K562 (cell line): ENCODE data around the gene SERINC5. TPM values are rescaled to one million over a fixed set of nuclear protein-coding genes. Genes with fewer than 3 reads are reported as not detected.
"Not testable (repeated sequence)": the region's sequence is repeated elsewhere in the genome, so short reads cannot be mapped to it uniquely, and the experiment has no call there.

ENCODE experiments used
- ATAC-seq: fragments of 200-7000 bp; cut with Tn5 transposase; 3 replicates; pipeline ENCODE4 v1.9.1; 2020; ENCODE audit warnings: moderate library complexity
- BruUV-seq: library from RNA; stranded (reverse); fragments of 400-500 nt; replicated peaks from 2 replicates; lab custom pipeline; 2021; lab: Mats Ljungman, UMichigan
- CTCF ChIA-PET: fragments of 300-600 bp; formaldehyde crosslinking; extraction: SDS; loops from one replicate; lab custom pipeline; 2021; ENCODE audit warnings: low intra/inter-chr PET ratio; lab: Yijun Ruan, JAX
- POLR2A ChIA-PET: fragments of 300-600, 350-650 bp; sonication (Branson Sonifier 250); formaldehyde crosslinking; extraction: SDS; loops from one replicate; lab custom pipeline; 2021; ENCODE audit warnings: antibody characterized with exemption, inconsistent platforms; lab: Yijun Ruan, JAX
- DNase-seq, 4 experiments: peaks; one replicate each; pipeline versions ENCODE4 v3.0.0 to v3.0.0-alpha.2; 2011 to 2018; ENCODE audit warnings: low spot score in 3 of 4, mixed read lengths in 3 of 4; ENCODE audit errors: extremely low read depth in 1 of 4
- FAIRE-seq: peaks from 2 replicates; lab custom pipeline; 2011; peaks lifted over from hg19 to GRCh38; lab: Jason Lieb, UNC
- H2AFZ ChIP-seq: 2 replicates; pipeline ENCODE4 v1.6.0; 2011; ENCODE audit warnings: low read depth, low read length, control low read depth, inconsistent platforms
- H3K27ac ChIP-seq: fragments of 200-600 bp; 3 replicates; pipeline ENCODE4 v1.8.0; 2011; ENCODE audit warnings: low read depth, mild to moderate bottlenecking, control low read depth, inconsistent platforms, low read length, moderate library complexity, mixed read lengths; ENCODE audit errors: extremely low read depth
- H3K27me3 ChIP-seq, 2 experiments: fragments of 300-600 bp in 1 of 2; 2 replicates in 1 of 2; 3 replicates in 1 of 2; pipeline versions ENCODE4 v1.6.0 to v1.8.0; 2011; ENCODE audit warnings: inconsistent platforms in 2 of 2, low read length in 2 of 2, mild to moderate bottlenecking in 1 of 2, mixed read lengths in 1 of 2, moderate library complexity in 1 of 2; ENCODE audit not compliant: control insufficient read depth in 2 of 2, insufficient read depth in 2 of 2
- H3K36me3 ChIP-seq: fragments of 300-600 bp; 3 replicates; pipeline ENCODE4 v1.8.0; 2011; ENCODE audit warnings: mild to moderate bottlenecking, low read length, inconsistent platforms; ENCODE audit not compliant: control insufficient read depth, insufficient read depth
- H3K4me1 ChIP-seq, 2 experiments: fragments of 200-600 bp in 1 of 2; replicated peaks in 1 of 2; 2 replicates in 1 of 2; 3 replicates in 1 of 2; pipeline versions ENCODE4 v1.5.1 to v1.8.0; 2011; ENCODE audit warnings: inconsistent platforms in 2 of 2, low read length in 2 of 2, mild to moderate bottlenecking in 1 of 2, mixed read lengths in 1 of 2, moderate library complexity in 1 of 2; ENCODE audit not compliant: control insufficient read depth in 2 of 2, insufficient read depth in 2 of 2
- H3K4me2 ChIP-seq: 2 replicates; pipeline ENCODE4 v1.6.1; 2011; ENCODE audit warnings: low read length, control low read depth, inconsistent platforms, mixed read lengths; ENCODE audit not compliant: insufficient read depth
- H3K4me3 ChIP-seq: fragments of 200-600 bp; sonication (generic), shearing (Covaris generic); 2 replicates; pipeline ENCODE4 v1.5.1; 2016; ENCODE audit warnings: control low read depth, inconsistent platforms
- H3K79me2 ChIP-seq: fragments of 200-600 bp; 3 replicates; pipeline ENCODE4 v1.8.0; 2011; ENCODE audit warnings: low read length, inconsistent platforms; ENCODE audit not compliant: control insufficient read depth, insufficient read depth
- H3K9ac ChIP-seq, 2 experiments: 2 replicates each; pipeline versions ENCODE4 v1.6.0 to v1.6.1; 2011; ENCODE audit warnings: low read depth in 2 of 2, low read length in 2 of 2, control low read depth in 1 of 2, inconsistent platforms in 1 of 2, mild to moderate bottlenecking in 1 of 2, mixed read lengths in 1 of 2; ENCODE audit not compliant: insufficient read depth in 1 of 2
- H3K9me1 ChIP-seq: one replicate; pipeline ENCODE4 v1.6.0; 2011; ENCODE audit warnings: inconsistent platforms, mild to moderate bottlenecking, low read length, moderate library complexity; ENCODE audit not compliant: control insufficient read depth, insufficient read depth
- H3K9me3 ChIP-seq: replicated peaks from 2 replicates; pipeline ENCODE4 v1.5.1; 2011; ENCODE audit warnings: low read depth, low read length, inconsistent platforms; ENCODE audit not compliant: control insufficient read depth, insufficient read depth
- H4K20me1 ChIP-seq: replicated peaks from 2 replicates; pipeline ENCODE4 v1.6.1; 2011; ENCODE audit warnings: low read length, inconsistent platforms, mixed read lengths; ENCODE audit not compliant: control insufficient read depth, insufficient read depth
- BCL6 ChIP-seq: fragments of 250-450 bp; sonication (Bioruptor Pico); IDR thresholded peaks from 2 replicates; pipeline ENCODE4 v1.4.0; 2020
- WGBS: fragments of 100-300 bp; shearing (Covaris generic); methylation state at CpG from one replicate; pipeline ENCODE4 v1.1.6; 2016; ENCODE audit warnings: low coverage, mixed read lengths; ENCODE audit not compliant: insufficient coverage; ENCODE audit errors: missing lambda C conversion rate; 5-methylcytosine and 5-hydroxymethylcytosine counted together
- in situ Hi-C: fragments of 300-500 bp; cut with MboI; formaldehyde crosslinking; loops from 4 replicates; pipeline ENCODE4 v1.15.0; 2018; ENCODE audit warnings: inconsistent platforms, mixed read lengths
- intact Hi-C: fragments of 100-400 bp; cut with micrococcal nuclease; formaldehyde crosslinking; loops from 2 replicates; pipeline ENCODE4 v1.14.2; 2022
- polyA plus RNA-seq, 8 experiments: library from polyadenylated mRNA; depleted of rRNA in 4 of 8; stranded (reverse) in 5 of 8; unstranded in 3 of 8; fragments of >200 nt; fragmentation: Nextera tagmentation in 2 of 8; fragmentation: Illumina TruSeq in 1 of 8; extraction: Ambion mirVana in 2 of 8; extraction: Trizol in 1 of 8; gene quantifications; 2 replicates each; pipeline versions ENCODE4 v1.2.1 to v1.2.3, GENCODE V29; 2011 to 2014; ENCODE audit warnings: inconsistent platforms in 1 of 8, missing spikeins in 1 of 8
- total RNA-seq, 7 experiments: library from RNA; depleted of rRNA in 6 of 7; stranded (reverse); fragments of >200 nt in 6 of 7; fragmentation: Illumina TruSeq in 2 of 7; extraction: Trizol in 2 of 7; gene quantifications; 2 replicates each; pipeline versions ENCODE4 v1.2.1 to v1.2.3, GENCODE V29; 2011 to 2021; ENCODE audit warnings: low replicate concordance in 1 of 7
- TF ChIP-seq, protein P1 (sequence below): fragments of 450-650 bp; formaldehyde crosslinking; IDR thresholded peaks from 2 replicates; pipeline ENCODE4 v1.4.0; 2020; ENCODE audit warnings: mild to moderate bottlenecking, moderate library complexity

The SERINC5 gene
- total and polyA plus RNA-seq, 9 of the 15 experiments (the other 6 are each of a cell fraction or from before 2014, with no cell fraction given): 1.4 to 7.9 (median 3.7) TPM

DNA sequence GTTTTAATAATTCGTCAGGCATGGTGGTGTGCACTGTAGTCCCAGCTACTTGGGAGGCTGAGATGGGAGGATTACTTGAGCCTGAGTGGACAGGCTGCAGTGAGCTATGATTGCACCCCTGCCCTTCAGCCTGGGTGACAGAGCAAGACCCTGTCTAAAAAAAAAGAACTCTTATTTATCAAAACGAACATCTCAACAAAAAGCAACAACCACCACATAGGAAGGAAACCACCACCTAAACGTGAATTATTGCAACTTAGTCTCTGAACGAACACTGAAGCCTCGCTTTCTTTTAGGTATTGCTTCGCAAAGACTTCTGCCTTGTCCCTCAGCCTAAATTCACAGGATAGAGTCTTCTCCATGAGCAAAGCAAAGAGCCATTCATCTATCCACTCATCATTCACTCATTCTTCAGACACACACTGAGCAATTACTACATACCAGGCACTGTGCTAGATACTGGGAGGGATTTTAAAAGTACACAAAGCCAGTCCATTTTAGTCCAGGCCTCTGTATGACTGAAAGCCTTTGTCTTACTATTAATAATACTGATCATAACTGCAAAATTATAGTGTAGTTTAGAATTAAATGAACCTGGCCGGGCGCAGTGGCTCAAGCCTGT is 163.3 kb downstream of the SERINC5 start:
- no peak overlapping the region for H2AFZ ChIP-seq
- H3K4me1 ChIP-seq: no peaks in the 10 kb centered on the region
- no peak overlapping the region for H3K4me2 ChIP-seq
- H3K9me1 ChIP-seq: no peaks in the 10 kb centered on the region
- no peak for ATAC-seq
- no peaks in the 10 kb centered on the region for H4K20me1 ChIP-seq
- H3K79me2 ChIP-seq: no peaks in the 10 kb centered on the region
- no peaks in the 10 kb centered on the region for H3K9me3 ChIP-seq
- CTCF ChIA-PET: interaction anchor here (1.4 to 3.5 kb wide), 3 partner anchors 182 to 215 kb away, joined by 4 to 41 read pairs (median 19); no protein-coding TSS in a partner anchor
- no peak overlapping the region for H3K4me3 ChIP-seq
- H3K27ac ChIP-seq: no peak overlapping the region
- H3K9ac ChIP-seq: no peak overlapping the region
- TF ChIP-seq BCL6 (CRISPR knock-in tag): no peak
- TF ChIP-seq, all 486 proteins: peak for 0
- POLR2A ChIA-PET: no interaction called here
- 66% methylated on average over 8 of the region's 8 CpGs for WGBS
- Histone ChIP-seq H3K36me3 (no peaks in the 10 kb centered on the region), H3K27me3 (peaks cover 0 to 7% of the 10 kb centered on the region in 2 experiments; a peak in 3 of 5 replicates)
- intact Hi-C loops: loop anchor here (1.0 to 10.0 kb wide), 3 partner anchors 215 to 1102 kb away; no protein-coding TSS in a partner anchor
- BruUV-seq: no TSS peak
- FAIRE-seq (peak; percentile 75), DNase-seq (no peak)
- in situ Hi-C loops: loop anchor here (5.0 kb wide), 1 partner anchor 205 kb away; no protein-coding TSS in a partner anchor

GRCh38 chr5:80091792-80092192 is 164.1 kb downstream of the SERINC5 start:
- H3K9me3 ChIP-seq, H3K27me3 ChIP-seq, H4K20me1 ChIP-seq, H3K27ac ChIP-seq, H2AFZ ChIP-seq, H3K36me3 ChIP-seq, H3K9ac ChIP-seq, H3K4me1 ChIP-seq, H3K9me1 ChIP-seq, H3K4me3 ChIP-seq, BruUV-seq, H3K4me2 ChIP-seq, H3K79me2 ChIP-seq: not testable (repeated sequence)
- in situ Hi-C loops (loop anchor here (5.0 kb wide), 1 partner anchor 206 kb away; no protein-coding TSS in a partner anchor), intact Hi-C loops (loop anchor here (1.0 to 10.0 kb wide), 4 partner anchors 113 to 1103 kb away; no protein-coding TSS in a partner anchor)
- ChIA-PET POLR2A (interaction anchor here (1.0 kb wide), 1 partner anchor 166 kb away, joined by 3 read pairs; no protein-coding TSS in a partner anchor), CTCF (interaction anchor here (0.6 to 3.5 kb wide), 6 partner anchors 183 to 1103 kb away, joined by 3 to 41 read pairs (median 6); no protein-coding TSS in a partner anchor)
- ATAC-seq: peak; percentile 86
- 17% methylated on average over 12 of the region's 15 CpGs for WGBS
- peak; percentile 87 for FAIRE-seq
- DNase-seq: peak; percentile 65 to 72 (median 68)
- TF ChIP-seq, protein P1, sequence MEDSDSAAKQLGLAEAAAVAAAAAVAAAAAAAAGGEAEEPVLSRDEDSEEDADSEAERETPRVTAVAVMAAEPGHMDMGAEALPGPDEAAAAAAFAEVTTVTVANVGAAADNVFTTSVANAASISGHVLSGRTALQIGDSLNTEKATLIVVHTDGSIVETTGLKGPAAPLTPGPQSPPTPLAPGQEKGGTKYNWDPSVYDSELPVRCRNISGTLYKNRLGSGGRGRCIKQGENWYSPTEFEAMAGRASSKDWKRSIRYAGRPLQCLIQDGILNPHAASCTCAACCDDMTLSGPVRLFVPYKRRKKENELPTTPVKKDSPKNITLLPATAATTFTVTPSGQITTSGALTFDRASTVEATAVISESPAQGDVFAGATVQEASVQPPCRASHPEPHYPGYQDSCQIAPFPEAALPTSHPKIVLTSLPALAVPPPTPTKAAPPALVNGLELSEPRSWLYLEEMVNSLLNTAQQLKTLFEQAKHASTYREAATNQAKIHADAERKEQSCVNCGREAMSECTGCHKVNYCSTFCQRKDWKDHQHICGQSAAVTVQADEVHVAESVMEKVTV (CRISPR knock-in tag): peak; percentile 89
